Kidney (tissue), 14 donors: ENCODE measurements around the gene IL1RAPL1. TPM values are rescaled to one million over a fixed set of nuclear protein-coding genes. Genes with fewer than 3 reads are reported as not detected.

Source experiments
- DNase-seq, 5 donors: peaks; one replicate each; pipeline ENCODE4 v3.0.0-alpha.2; 2013 to 2020
- FAIRE-seq: peaks from 2 replicates; lab custom pipeline; 2012; peaks lifted over from hg19 to GRCh38; lab: Jason Lieb, UNC
- H3K27ac ChIP-seq, 2 donors: one replicate each; pipeline ENCODE4 v1.7.0; 2013; ENCODE audit warnings: low read depth in 2 of 2, low read length in 2 of 2, inconsistent platforms in 1 of 2
- H3K27me3 ChIP-seq: one replicate; pipeline ENCODE4 v1.7.1; 2013; ENCODE audit warnings: low read length, inconsistent platforms; ENCODE audit not compliant: control insufficient read depth, insufficient read depth
- H3K36me3 ChIP-seq, 3 donors: one replicate each; pipeline versions ENCODE4 v1.7.0 to v1.7.1; 2013; ENCODE audit warnings: low read length in 3 of 3, control low read depth in 1 of 3, inconsistent platforms in 1 of 3; ENCODE audit not compliant: insufficient read depth in 3 of 3, control insufficient read depth in 2 of 3
- H3K4me1 ChIP-seq, 3 donors: one replicate each; pipeline versions ENCODE4 v1.7.0 to v1.7.1; 2013; ENCODE audit warnings: low read length in 3 of 3, inconsistent platforms in 1 of 3, low read depth in 1 of 3; ENCODE audit not compliant: control insufficient read depth in 2 of 3, insufficient read depth in 2 of 3
- H3K4me3 ChIP-seq, 3 donors: one replicate each; pipeline versions ENCODE4 v1.7.0 to v1.8.1; 2013; ENCODE audit warnings: low read length in 3 of 3, control low read depth in 1 of 3, inconsistent platforms in 1 of 3
- H3K9ac ChIP-seq, 3 donors: one replicate each; pipeline versions ENCODE4 v1.7.0 to v1.7.1; 2013; ENCODE audit warnings: low read length in 3 of 3, control low read depth in 1 of 3, inconsistent platforms in 1 of 3
- H3K9me3 ChIP-seq, 3 donors: one replicate each; pipeline versions ENCODE4 v1.7.0 to v1.7.1; 2013; ENCODE audit warnings: low read length in 3 of 3, control low read depth in 1 of 3, inconsistent platforms in 1 of 3; ENCODE audit not compliant: control insufficient read depth in 2 of 3, insufficient read depth in 1 of 3
- CTCF ChIP-seq: IDR thresholded peaks from 3 replicates; pipeline ENCODE4 v1.5.1; 2012; ENCODE audit warnings: mild to moderate bottlenecking, moderate library complexity, borderline replicate concordance; ENCODE audit not compliant: insufficient read depth; ENCODE audit errors: extremely low read depth
- intact Hi-C: fragments of 100-400 bp; cut with DNase I; formaldehyde crosslinking; loops from one replicate; pipeline ENCODE4 v1.11.1; 2022
- microRNA-seq: library from miRNA; unstranded; fragments of <30 nt; microRNA quantifications from one replicate; pipeline ENCODE4 v1.2.0, GENCODE V29; 2020
- polyA plus RNA-seq: library from polyadenylated mRNA; stranded (reverse); fragments of 350-450 nt; fragmentation: Illumina TruSeq; extraction: RNeasy Lipid Tissue Mini Kit (QIAGEN cat#74804); gene quantifications from one replicate; pipeline ENCODE4 v1.2.3, GENCODE V29; 2014; ENCODE audit warnings: low read depth, low replicate concordance; ENCODE audit not compliant: insufficient read depth
- total RNA-seq: library from RNA; stranded (reverse); fragmentation: NEBNext Ultra II Directional; extraction: Animal tissue kit (Norgen Biotek cat#: 25700); gene quantifications from one replicate; pipeline ENCODE4 v1.2.1, GENCODE V29; 2021
- donor health status: control.
- donor health status: control.
- donor health status: control.
- donor health status: control.
- donor health status: control.
- donor health status: DM: yes; HTN: yes; CAD: no.
- donor health status: Normal renal cell carcinoma (clear cell type).

The IL1RAPL1 gene
- total and polyA plus RNA-seq, 2 donors from 2014 or later = 0.19 TPM; not detected in 1

- DNase-seq (no peak), FAIRE-seq (no peak)
- intact Hi-C loops = no loop called here
- Histone ChIP-seq H3K27me3 (no peaks in the 10 kb centered on the region), H3K27ac (no peak overlapping the region), H3K9me3 (no peaks in the 10 kb centered on the region), H3K36me3 (no peaks in the 10 kb centered on the region), H3K9ac (no peak overlapping the region), H3K4me3 (no peak overlapping the region), H3K4me1 (no peaks in the 10 kb centered on the region)
- no peak for TF ChIP-seq CTCF
These were observed 1404.8 kb downstream of the IL1RAPL1 start for GRCh38 chrX:29992083-29992482.

GRCh38 chrX:30005813-30006212 lies 1418.6 kb downstream of the IL1RAPL1 start:
- FAIRE-seq (peak; percentile 72), DNase-seq (no peak)
- H3K27ac ChIP-seq = no peak overlapping the region
- no peaks in the 10 kb centered on the region for H3K4me1 ChIP-seq
- H3K4me3 ChIP-seq = no peak overlapping the region
- no peak for TF ChIP-seq CTCF
- no peaks in the 10 kb centered on the region for H3K36me3 ChIP-seq
- intact Hi-C loops = no loop called here
- H3K27me3 ChIP-seq = no peaks in the 10 kb centered on the region
- H3K9ac ChIP-seq = no peak overlapping the region
- no peaks in the 10 kb centered on the region for H3K9me3 ChIP-seq

Small RNA genes lying within 50 kb of the gene (microRNA-seq; reads per million reads assigned to microRNA genes)
- gene MIR4666B = not detected
